ENCODE results near the gene CPNE5.

DNA sequence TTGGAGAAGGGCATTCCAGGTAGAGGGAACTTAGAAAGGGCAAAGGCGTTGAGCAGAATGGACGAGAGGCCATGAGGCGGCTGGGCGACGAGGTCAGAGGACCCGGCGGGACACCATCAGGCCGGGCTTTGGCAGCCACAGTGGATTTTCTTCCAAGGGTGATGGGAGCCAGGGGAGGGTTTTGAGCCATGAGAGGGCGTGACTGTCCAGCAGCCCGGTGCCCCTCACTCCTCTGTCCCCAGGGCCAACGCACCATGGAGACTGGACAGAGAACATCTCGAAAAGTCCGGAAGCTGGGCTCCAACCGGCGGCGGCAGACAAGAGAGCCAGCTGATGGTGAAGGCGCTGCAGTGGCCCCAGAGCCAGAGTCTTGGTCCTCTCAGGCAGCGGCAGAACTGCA lies 135.3 kb downstream of the CPNE5 start:
- TF ChIP-seq, protein P1, sequence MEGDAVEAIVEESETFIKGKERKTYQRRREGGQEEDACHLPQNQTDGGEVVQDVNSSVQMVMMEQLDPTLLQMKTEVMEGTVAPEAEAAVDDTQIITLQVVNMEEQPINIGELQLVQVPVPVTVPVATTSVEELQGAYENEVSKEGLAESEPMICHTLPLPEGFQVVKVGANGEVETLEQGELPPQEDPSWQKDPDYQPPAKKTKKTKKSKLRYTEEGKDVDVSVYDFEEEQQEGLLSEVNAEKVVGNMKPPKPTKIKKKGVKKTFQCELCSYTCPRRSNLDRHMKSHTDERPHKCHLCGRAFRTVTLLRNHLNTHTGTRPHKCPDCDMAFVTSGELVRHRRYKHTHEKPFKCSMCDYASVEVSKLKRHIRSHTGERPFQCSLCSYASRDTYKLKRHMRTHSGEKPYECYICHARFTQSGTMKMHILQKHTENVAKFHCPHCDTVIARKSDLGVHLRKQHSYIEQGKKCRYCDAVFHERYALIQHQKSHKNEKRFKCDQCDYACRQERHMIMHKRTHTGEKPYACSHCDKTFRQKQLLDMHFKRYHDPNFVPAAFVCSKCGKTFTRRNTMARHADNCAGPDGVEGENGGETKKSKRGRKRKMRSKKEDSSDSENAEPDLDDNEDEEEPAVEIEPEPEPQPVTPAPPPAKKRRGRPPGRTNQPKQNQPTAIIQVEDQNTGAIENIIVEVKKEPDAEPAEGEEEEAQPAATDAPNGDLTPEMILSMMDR (IDR thresholded peaks at IDR 0.05) = no peak
- no peak for TF ChIP-seq SIN3A (IDR thresholded peaks at IDR 0.05; ENCODE audit: borderline replicate concordance, insufficient read depth, low read depth, low read length)

Data from Panc1 (cell line).